ENCODE results near the gene CCT8L2.

DNA sequence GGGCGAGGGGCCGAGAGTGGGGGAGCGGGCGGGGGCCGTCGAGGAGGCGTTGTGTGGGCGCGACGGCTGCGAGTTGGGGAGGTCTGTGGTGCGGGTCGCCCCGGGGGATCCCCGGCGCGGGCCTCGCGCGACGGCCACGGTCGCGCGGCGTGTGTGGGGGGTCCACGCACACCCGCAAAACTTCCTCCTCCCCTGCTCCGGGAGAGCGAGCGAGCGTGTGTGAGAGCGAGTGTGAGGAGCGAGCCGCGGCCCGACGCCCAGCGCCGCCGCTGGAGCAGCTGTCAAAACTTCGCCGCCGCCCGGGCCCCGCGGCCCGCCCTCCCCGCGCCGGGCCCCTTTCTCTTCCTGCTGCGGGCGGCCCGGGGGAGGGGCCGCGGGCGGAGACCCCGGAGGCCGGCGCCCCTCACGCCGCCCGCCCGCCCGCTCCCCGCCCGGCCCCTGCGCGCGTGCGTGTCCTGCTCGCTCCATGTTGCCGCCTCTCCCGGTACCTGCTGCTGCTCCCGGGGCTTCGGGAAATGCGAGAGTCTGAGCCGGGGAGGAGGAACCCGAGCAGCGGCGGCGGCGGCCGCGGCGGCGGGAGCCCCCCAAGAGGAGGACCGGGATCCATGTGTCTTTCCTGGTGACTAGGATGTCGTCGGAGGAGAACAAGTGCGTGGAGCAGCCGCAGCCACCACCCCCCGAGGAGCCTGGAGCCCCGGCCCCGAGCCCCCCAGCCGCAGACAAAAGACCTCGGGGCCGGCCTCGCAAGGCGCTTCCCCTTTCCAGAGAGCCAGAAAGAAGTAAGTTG is 9.0 kb upstream of the CCT8L2 start:
- TF ChIP-seq POLR2AphosphoS5 (IDR thresholded peaks at IDR 0.05; ENCODE audit: borderline replicate concordance, low read depth, low read length), result no peak
- TF ChIP-seq EZH2 (IDR thresholded peaks at IDR 0.05), result no peak

All from SK-N-MC (cell line).